Gastroesophageal sphincter (tissue), 3 donors: ENCODE results near the gene DST.
A peak's percentile ranks its signal among the peaks of the same experiment; 100 is the strongest.

Experiments used
- EP300 ChIP-seq: sonication (generic); formaldehyde crosslinking; IDR thresholded peaks from one replicate; pipeline ENCODE4 v1.6.1; 2017; ENCODE audit warnings: antibody characterized with exemption, mild to moderate bottlenecking
- POLR2A ChIP-seq, 2 donors: fragments of 450-650 bp; IDR thresholded peaks; one replicate each; pipeline ENCODE4 v1.6.1; 2017; ENCODE audit warnings: antibody characterized with exemption in 2 of 2, mild to moderate bottlenecking in 2 of 2, moderate library complexity in 1 of 2
- POLR2AphosphoS5 ChIP-seq: sonication (generic); formaldehyde crosslinking; IDR thresholded peaks from one replicate; pipeline ENCODE4 v1.6.1; 2017; ENCODE audit warnings: antibody characterized with exemption
- TF ChIP-seq, protein P1 (sequence below), 4 experiments: fragments of 200-600 bp in 2 of 4; fragments of 450-650 bp in 2 of 4; sonication (generic) in 1 of 4; IDR thresholded peaks; one replicate each; pipeline ENCODE4 v1.5.1; 2017 to 2019; ENCODE audit warnings: antibody characterized with exemption in 4 of 4, mild to moderate bottlenecking in 2 of 4, moderate library complexity in 2 of 4

DNA sequence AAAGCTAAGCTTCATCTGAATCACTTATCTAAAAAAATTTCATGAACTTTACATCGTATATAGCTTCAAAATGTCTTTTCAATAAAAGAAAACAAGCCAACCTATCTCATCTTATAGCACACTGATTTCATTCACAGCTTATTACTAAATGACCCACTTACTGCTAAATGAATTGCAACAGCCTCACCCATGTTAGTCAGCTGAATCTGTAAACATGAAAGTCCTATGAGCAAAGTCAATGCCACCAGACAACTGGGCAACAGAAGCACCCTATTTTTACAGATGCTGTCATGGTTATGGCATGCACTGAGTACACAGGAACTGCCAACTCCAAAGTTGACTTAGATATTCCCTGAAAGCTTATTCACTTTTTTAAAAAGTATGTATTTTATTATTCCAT, 41.2 kb upstream of the DST start:
- TF ChIP-seq POLR2AphosphoS5 (peak; percentile 81), POLR2A (IDR thresholded peaks at IDR 0.05) (no peak), EP300 (no peak)
- TF ChIP-seq, protein P1, sequence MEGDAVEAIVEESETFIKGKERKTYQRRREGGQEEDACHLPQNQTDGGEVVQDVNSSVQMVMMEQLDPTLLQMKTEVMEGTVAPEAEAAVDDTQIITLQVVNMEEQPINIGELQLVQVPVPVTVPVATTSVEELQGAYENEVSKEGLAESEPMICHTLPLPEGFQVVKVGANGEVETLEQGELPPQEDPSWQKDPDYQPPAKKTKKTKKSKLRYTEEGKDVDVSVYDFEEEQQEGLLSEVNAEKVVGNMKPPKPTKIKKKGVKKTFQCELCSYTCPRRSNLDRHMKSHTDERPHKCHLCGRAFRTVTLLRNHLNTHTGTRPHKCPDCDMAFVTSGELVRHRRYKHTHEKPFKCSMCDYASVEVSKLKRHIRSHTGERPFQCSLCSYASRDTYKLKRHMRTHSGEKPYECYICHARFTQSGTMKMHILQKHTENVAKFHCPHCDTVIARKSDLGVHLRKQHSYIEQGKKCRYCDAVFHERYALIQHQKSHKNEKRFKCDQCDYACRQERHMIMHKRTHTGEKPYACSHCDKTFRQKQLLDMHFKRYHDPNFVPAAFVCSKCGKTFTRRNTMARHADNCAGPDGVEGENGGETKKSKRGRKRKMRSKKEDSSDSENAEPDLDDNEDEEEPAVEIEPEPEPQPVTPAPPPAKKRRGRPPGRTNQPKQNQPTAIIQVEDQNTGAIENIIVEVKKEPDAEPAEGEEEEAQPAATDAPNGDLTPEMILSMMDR (IDR thresholded peaks at IDR 0.05) = no peak
